Common myeloid progenitor, CD34-positive (primary cell): ENCODE measurements around the gene STK10.

Experiments
- CTCF ChIA-PET: fragments of 350-600 bp; sonication (Branson Sonifier 250); formaldehyde crosslinking; loops from one replicate; lab custom pipeline; 2021; ENCODE audit warnings: antibody characterized with exemption; lab: Charles Lee
- POLR2A ChIA-PET: fragments of 350-600 bp; sonication (Branson Sonifier 250); formaldehyde crosslinking; loops from one replicate; lab custom pipeline; 2021; ENCODE audit warnings: antibody characterized with exemption; lab: Charles Lee
- DNase-seq, 3 donors: peaks; one replicate each; pipeline versions ENCODE4 v3.0.0 to v3.0.0-alpha.2; 2013
- H3K27ac ChIP-seq, 2 experiments: 1 replicate in 1 of 2; 2 replicates in 1 of 2; pipeline ENCODE4 v1.7.0; 2013; ENCODE audit warnings: inconsistent platforms in 2 of 2, low read length in 2 of 2, mild to moderate bottlenecking in 2 of 2, low read depth in 1 of 2, moderate library complexity in 1 of 2; ENCODE audit not compliant: severe bottlenecking in 2 of 2, insufficient read depth in 1 of 2, poor library complexity in 1 of 2
- H3K27me3 ChIP-seq, 5 experiments: replicated peaks in 2 of 5; 1 replicate in 3 of 5; 2 replicates in 2 of 5; pipeline versions ENCODE4 v1.6.1 to v1.7.0; 2013; ENCODE audit warnings: low read length in 4 of 5, mild to moderate bottlenecking in 2 of 5, moderate library complexity in 2 of 5, inconsistent platforms in 1 of 5; ENCODE audit not compliant: insufficient read depth in 5 of 5, control insufficient read depth in 4 of 5
- H3K36me3 ChIP-seq, 4 experiments: 1 replicate in 2 of 4; 2 replicates in 2 of 4; pipeline versions ENCODE4 v1.6.1 to v1.7.0; 2013; ENCODE audit warnings: low read length in 3 of 4, control low read depth in 1 of 4, mild to moderate bottlenecking in 1 of 4; ENCODE audit not compliant: control insufficient read depth in 4 of 4, insufficient read depth in 4 of 4
- H3K4me1 ChIP-seq, 4 experiments: 1 replicate in 3 of 4; 2 replicates in 1 of 4; pipeline versions ENCODE4 v1.6.1 to v1.7.1; 2013; ENCODE audit warnings: low read length in 3 of 4, mild to moderate bottlenecking in 3 of 4, control low read depth in 1 of 4, inconsistent platforms in 1 of 4, moderate library complexity in 1 of 4; ENCODE audit not compliant: control insufficient read depth in 4 of 4, insufficient read depth in 4 of 4; ENCODE audit errors: control extremely low read depth in 1 of 4
- H3K4me3 ChIP-seq, 7 experiments: 1 replicate in 4 of 7; 2 replicates in 3 of 7; pipeline versions ENCODE4 v1.5.1 to v1.7.0; 2013; ENCODE audit warnings: mild to moderate bottlenecking in 7 of 7, low read length in 6 of 7, moderate library complexity in 6 of 7, inconsistent platforms in 2 of 7, low read depth in 2 of 7, control low read depth in 1 of 7; ENCODE audit not compliant: insufficient read depth in 4 of 7, control insufficient read depth in 1 of 7; ENCODE audit errors: extremely low read depth in 1 of 7
- H3K9me3 ChIP-seq, 5 experiments: 1 replicate in 4 of 5; 2 replicates in 1 of 5; pipeline versions ENCODE4 v1.6.1 to v1.7.1; 2013; ENCODE audit warnings: low read length in 4 of 5, mild to moderate bottlenecking in 2 of 5, inconsistent platforms in 1 of 5, low read depth in 1 of 5, moderate library complexity in 1 of 5; ENCODE audit not compliant: control insufficient read depth in 4 of 5, insufficient read depth in 2 of 5; ENCODE audit errors: control extremely low read depth in 1 of 5
- WGBS: methylation state at CpG from one replicate; pipeline ENCODE4 v1.1.5; 2013; ENCODE audit not compliant: insufficient coverage; 5-methylcytosine and 5-hydroxymethylcytosine counted together

STK10 gene

DNA sequence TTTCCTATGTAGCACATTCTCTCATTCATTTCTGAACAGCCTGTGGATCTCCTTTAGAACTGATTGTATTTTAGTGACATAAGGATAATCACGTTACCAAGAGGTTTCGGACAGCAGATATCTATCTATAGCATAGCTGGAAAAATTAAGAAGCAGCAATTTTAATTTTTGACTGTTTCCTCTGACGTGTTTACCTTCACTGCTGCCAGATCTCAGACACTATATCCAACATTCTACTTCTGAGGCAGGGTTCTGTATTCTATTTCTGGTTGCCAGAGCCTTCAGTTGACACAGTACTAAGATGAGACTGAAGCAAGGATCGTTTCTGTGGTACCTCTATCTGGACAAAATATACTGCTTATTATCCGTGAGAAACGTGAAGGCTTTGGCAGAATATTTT, 5.8 kb upstream of the STK10 start, which contains the start of gene EFCAB9:
TSS of gene EFCAB9 (plus strand) at position 301 of the 400 bp plus-strand sequence. CDS start at position 302, 1 bp downstream.
- DNase-seq, result no peak
- H3K36me3 ChIP-seq, result no peaks in the 10 kb centered on the region
- no peak within 1 kb of the TSS for H3K27ac ChIP-seq
- ChIA-PET POLR2A (no interaction called here), CTCF (interaction anchor here (0.8 to 1.4 kb wide), 2 partner anchors 86 to 94 kb away, joined by 3 read pairs; no protein-coding TSS in a partner anchor)
- WGBS, result 96% methylated on average over 2 of the region's 6 CpGs
- H3K9me3 ChIP-seq, result peaks cover 0 to 3% (median 0%) of the 10 kb centered on the region in 5 experiments
- H3K4me1 ChIP-seq, result peaks cover 0 to 7% (median 2%) of the 10 kb centered on the region in 4 experiments
- H3K27me3 ChIP-seq, result no peaks in the 10 kb centered on the region
- no peak within 1 kb of the TSS for H3K4me3 ChIP-seq

DNA sequence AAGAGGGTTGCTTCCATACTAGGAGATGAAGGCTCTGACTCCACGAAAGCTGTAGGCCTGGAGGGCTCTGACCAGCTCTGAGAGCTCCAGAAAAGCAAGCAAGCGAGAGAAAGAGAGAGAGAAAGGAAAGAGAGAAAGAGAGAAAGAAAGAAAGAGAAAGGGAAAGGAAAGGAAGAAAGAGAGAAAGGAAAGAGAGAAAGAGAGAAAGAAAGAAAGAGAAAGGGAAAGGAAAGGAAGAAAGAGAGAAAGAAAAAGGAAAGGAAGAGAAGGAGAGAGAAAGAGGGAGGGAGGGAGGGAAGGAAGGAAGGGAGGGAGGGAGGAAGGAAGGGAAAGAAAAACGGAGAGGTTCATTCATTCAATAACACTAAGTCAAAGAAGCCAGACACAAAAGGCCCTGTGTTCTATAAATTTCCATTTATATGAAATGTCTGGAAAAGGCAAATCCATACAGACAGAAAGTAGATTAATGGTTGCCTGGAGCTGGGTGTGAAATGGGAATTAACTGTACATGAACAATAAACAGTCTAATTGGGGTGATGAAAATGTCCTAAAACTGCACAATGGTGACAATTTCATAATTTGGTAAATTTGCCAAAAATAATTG, 1.8 kb upstream of the STK10 start:
- 96% methylated on average over 2 of the region's 3 CpGs for WGBS
- Histone ChIP-seq H3K4me1 (peaks cover 4 to 31% (median 26%) of the 10 kb centered on the region in 4 experiments), H3K36me3 (peaks cover 0 to 4% (median 0%) of the 10 kb centered on the region in 4 experiments), H3K4me3 (peak overlapping the region in 1 of 7 experiments; percentile 55), H3K9me3 (no peaks in the 10 kb centered on the region), H3K27ac (no peak overlapping the region), H3K27me3 (no peaks in the 10 kb centered on the region)
- ChIA-PET CTCF (interaction anchor here (0.6 to 6.6 kb wide), 19 partner anchors 11 to 125 kb away, joined by 3 to 87 read pairs (median 7); partner anchors contain the start of gene UBTD2), POLR2A (interaction anchor here (4.4 kb wide), 1 partner anchor 15 kb away, joined by 49 read pairs; no protein-coding TSS in a partner anchor)
- DNase-seq, result no peak

DNA sequence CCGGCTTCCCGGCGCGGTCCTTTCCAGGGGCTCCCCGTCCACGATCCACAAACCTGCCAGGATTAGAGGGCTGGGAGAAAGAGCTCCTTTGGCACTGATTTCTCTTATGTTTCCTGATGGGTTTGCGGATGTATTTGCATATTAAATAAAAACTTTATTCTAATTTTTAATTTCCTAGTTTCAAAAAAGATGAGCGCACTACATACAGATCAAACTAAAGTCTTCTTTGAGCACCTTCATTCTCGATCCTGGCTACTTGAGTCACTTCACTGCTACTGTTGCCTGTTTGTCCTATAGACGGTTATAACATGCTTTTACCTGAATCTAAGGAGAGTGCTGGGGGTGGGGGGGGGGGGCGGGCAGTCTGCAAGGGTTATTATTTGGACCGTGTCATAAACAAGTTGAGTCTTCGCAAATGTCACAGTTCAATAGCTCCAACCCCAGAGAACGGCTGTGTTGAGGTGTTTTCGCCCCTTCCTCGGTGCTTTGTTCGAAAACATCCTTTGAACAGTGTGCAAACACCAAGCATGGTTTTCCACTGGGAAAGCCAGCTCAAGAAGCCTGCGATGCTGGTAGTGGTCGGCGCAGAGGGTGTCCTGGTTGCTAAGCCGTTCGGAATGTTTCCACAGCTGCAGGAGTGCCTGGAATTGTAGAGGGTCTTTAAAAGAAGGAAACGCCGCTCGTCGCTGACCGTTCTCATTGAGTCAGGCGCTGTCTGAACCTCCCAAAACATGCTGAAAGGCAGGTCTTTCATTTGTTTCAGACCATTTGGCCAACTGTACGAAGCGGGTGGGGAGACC, 1.1 kb upstream of the STK10 start:
- POLR2A ChIA-PET, result interaction anchor here (0.7 to 4.4 kb wide), 5 partner anchors 9 to 82 kb away, joined by 4 to 49 read pairs (median 4); no protein-coding TSS in a partner anchor
- CTCF ChIA-PET, result interaction anchor here (0.6 to 6.6 kb wide), 26 partner anchors 9 to 125 kb away, joined by 3 to 87 read pairs (median 6); partner anchors contain the start of gene UBTD2
- no peak overlapping the region for H3K27ac ChIP-seq
- no peak for DNase-seq
- peaks cover 6 to 38% (median 31%) of the 10 kb centered on the region in 4 experiments for H3K4me1 ChIP-seq
- H3K36me3 ChIP-seq, result peaks cover 0 to 9% (median 1%) of the 10 kb centered on the region in 4 experiments
- 66% methylated on average over 24 of the region's 30 CpGs for WGBS
- no peaks in the 10 kb centered on the region for H3K27me3 ChIP-seq
- H3K9me3 ChIP-seq, result no peaks in the 10 kb centered on the region
- peak overlapping the region in 4 of 7 experiments; percentile 93 to 97 (median 96) for H3K4me3 ChIP-seq

DNA sequence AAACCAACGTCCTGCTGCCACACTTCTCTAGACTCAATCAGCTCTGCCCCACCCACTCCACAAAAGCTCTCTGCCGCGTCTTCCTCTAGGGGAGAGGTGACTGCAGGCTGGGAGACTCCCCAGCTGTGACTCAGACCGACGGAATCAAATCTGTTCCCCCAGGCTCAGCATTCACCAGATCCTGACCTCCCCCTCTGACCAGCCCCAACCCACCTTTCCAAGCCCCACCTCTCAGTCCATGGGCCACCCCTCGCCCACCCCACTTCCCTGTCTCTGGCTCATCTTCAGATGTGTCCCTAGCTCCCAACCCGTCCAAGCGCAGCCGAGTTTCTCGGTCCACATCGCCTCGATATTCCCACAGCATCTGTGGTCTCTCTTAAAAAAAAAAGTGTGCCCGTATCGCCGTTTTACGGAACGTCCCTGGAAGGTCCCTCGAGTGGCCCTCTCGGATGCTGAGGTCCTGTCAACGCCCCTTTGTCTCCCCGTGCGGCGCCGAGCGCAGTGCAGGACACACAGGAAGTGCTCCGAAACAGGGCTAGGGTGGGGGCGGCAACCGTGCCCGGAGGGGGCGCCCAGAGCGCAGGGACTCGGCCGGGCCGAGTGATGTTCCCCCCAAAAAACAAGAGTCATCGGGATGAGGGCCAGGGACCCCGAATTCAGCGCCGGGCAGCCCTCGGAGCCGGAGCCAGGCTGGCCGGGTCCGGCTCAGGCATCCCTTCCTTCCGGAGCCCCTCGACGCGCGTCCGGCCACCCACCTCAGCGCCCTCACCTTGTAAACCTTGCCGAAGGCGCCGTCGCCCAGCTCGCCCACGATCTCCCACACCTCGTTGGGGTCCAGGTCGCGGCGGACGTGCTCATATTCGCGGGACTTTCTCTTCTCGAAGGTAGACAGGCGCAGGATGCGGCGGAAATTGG, 649 bp downstream of the STK10 start:
- CTCF ChIA-PET, result interaction anchor here (0.7 to 6.8 kb wide), 23 partner anchors 8 to 275 kb away, joined by 3 to 87 read pairs (median 7); no protein-coding TSS in a partner anchor
- 0% methylated on average over 63 of the region's 66 CpGs for WGBS

DNA sequence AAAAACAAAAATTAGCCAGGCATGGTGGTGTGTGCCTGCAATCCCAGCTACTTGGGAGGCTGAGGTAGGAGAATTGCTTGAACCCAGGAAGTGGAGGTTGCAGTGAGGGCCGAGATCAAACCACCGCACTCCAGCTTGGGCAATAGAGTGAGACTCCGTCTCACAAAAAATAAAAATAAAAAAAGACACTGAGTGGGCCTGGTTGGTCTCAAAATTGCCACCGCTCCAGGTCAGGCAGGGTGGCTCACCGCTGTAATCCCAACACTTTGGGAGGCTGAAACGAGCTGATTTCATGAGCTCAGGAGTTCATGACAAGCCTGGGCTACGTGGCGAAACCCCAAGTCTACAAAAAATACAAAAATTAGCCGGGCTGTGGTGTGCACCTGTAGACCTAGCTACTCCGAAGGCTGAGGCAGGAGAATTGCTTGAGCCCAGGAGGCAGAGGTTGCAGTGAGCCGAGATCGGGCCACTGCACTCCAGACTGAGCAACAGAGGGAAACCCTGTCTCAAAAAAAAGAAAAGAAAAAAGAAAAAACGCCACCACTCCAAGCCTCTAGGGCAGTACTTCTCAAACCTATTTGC, 1.8 kb downstream of the STK10 start:
- ChIA-PET CTCF (interaction anchor here (0.6 to 6.8 kb wide), 13 partner anchors 7 to 107 kb away, joined by 3 to 87 read pairs (median 5); no protein-coding TSS in a partner anchor), POLR2A (interaction anchor here (0.6 to 4.4 kb wide), 5 partner anchors 8 to 76 kb away, joined by 3 to 49 read pairs (median 3); no protein-coding TSS in a partner anchor)
- Histone ChIP-seq H3K4me3 (peak overlapping the region; percentile 16 to 97 (median 93)), H3K27me3 (no peaks in the 10 kb centered on the region), H3K36me3 (peaks cover 2 to 18% (median 6%) of the 10 kb centered on the region in 4 experiments), H3K27ac (peak overlapping the region; percentile 51 to 85), H3K4me1 (peaks cover 10 to 63% (median 47%) of the 10 kb centered on the region in 4 experiments), H3K9me3 (no peaks in the 10 kb centered on the region)
- DNase-seq, result no peak
- WGBS, result 64% methylated on average over 10 of the region's 13 CpGs

More for the DNA sequence above, 649 bp downstream of the STK10 start:
- peak; percentile 44 to 84 (median 78) for DNase-seq
- POLR2A ChIA-PET, result interaction anchor here (0.6 to 4.4 kb wide), 6 partner anchors 9 to 77 kb away, joined by 3 to 49 read pairs (median 3); no protein-coding TSS in a partner anchor
- Histone ChIP-seq H3K36me3 (peaks cover 2 to 17% (median 6%) of the 10 kb centered on the region in 4 experiments), H3K4me1 (peaks cover 10 to 55% (median 40%) of the 10 kb centered on the region in 4 experiments), H3K27me3 (no peaks in the 10 kb centered on the region), H3K4me3 (peak overlapping the region; percentile 86 to 97 (median 95)), H3K9me3 (no peaks in the 10 kb centered on the region), H3K27ac (peak overlapping the region; percentile 61 to 85)
